ENCODE measurements around the gene DGAT2. TPM values are rescaled to one million over a fixed set of nuclear protein-coding genes. Genes with fewer than 3 reads are reported as not detected.

Gene DGAT2
- total RNA-seq, 2 experiments from 2014 or later: 0.19 to 0.25 TPM

GRCh38 chr11:75733431-75734107 lies 35.0 kb upstream of the DGAT2 start:
- no peak overlapping the region for H3K27ac Mint-ChIP-seq
- H3K4me1 Mint-ChIP-seq (ENCODE audit: low read depth): no peaks in the 10 kb centered on the region
- no peak overlapping the region for H3K27ac ChIP-seq (ENCODE audit: low read depth in 1 of 2, low read length in 2 of 2)
- no peaks in the 10 kb centered on the region for H3K36me3 Mint-ChIP-seq (ENCODE audit: low read depth)
- H3K4me1 ChIP-seq (ENCODE audit: insufficient read depth, low read length): no peaks in the 10 kb centered on the region
- H3K36me3 ChIP-seq (ENCODE audit: insufficient read depth, low read length): no peaks in the 10 kb centered on the region
- H3K9me3 Mint-ChIP-seq: no peaks in the 10 kb centered on the region
- no peak overlapping the region for H3K4me3 ChIP-seq (ENCODE audit: low read length)
- intact Hi-C loops (cut with DNase I, micrococcal nuclease): no loop called here
- H3K9me3 ChIP-seq (ENCODE audit: control insufficient read depth in 1 of 2, insufficient read depth in 1 of 2, low read length in 2 of 2): no peaks in the 10 kb centered on the region
- no peak overlapping the region for H3K4me3 Mint-ChIP-seq
- DNase-seq (no peak), ATAC-seq (ENCODE audit: poor library complexity) (no peak)
- ChIA-PET POLR2A (no interaction called here), CTCF (no interaction called here)
- peaks cover 8% of the 10 kb centered on the region for H3K27me3 Mint-ChIP-seq
- TF ChIP-seq CTCF (IDR thresholded peaks at IDR 0.05): no peak
- peaks cover 0 to 3% of the 10 kb centered on the region in 2 experiments for H3K27me3 ChIP-seq (ENCODE audit: control insufficient read depth in 1 of 2, insufficient read depth in 2 of 2, low read length in 2 of 2)

- no peak for DNase-seq
- Histone ChIP-seq H3K4me1 (ENCODE audit: insufficient read depth, low read length) (no peaks in the 10 kb centered on the region), H3K27me3 (ENCODE audit: control insufficient read depth in 1 of 2, insufficient read depth in 2 of 2, low read length in 2 of 2) (peaks cover 0 to 3% of the 10 kb centered on the region in 2 experiments), H3K9me3 (ENCODE audit: control insufficient read depth in 1 of 2, insufficient read depth in 1 of 2, low read length in 2 of 2) (no peaks in the 10 kb centered on the region), H3K36me3 (ENCODE audit: insufficient read depth, low read length) (no peaks in the 10 kb centered on the region), H3K27ac (ENCODE audit: low read depth in 1 of 2, low read length in 2 of 2) (no peak overlapping the region), H3K4me3 (ENCODE audit: low read length) (no peak overlapping the region)
- CTCF ChIA-PET: no interaction called here
- no peak for TF ChIP-seq CTCF (IDR thresholded peaks at IDR 0.05)
- peaks cover 8% of the 10 kb centered on the region for H3K27me3 Mint-ChIP-seq
- intact Hi-C loops (cut with DNase I, micrococcal nuclease): no loop called here
- H3K27ac Mint-ChIP-seq: no peak overlapping the region
- no peaks in the 10 kb centered on the region for H3K9me3 Mint-ChIP-seq
- H3K4me1 Mint-ChIP-seq (ENCODE audit: low read depth): no peaks in the 10 kb centered on the region
- no peak overlapping the region for H3K4me3 Mint-ChIP-seq
- ATAC-seq (ENCODE audit: poor library complexity): no peak
- no peaks in the 10 kb centered on the region for H3K36me3 Mint-ChIP-seq (ENCODE audit: low read depth)
- POLR2A ChIA-PET: no interaction called here
These were observed 33.9 kb upstream of the DGAT2 start for GRCh38 chr11:75734491-75735180.

GRCh38 chr11:75735181-75735845 lies 33.3 kb upstream of the DGAT2 start:
- intact Hi-C loops (cut with DNase I, micrococcal nuclease): no loop called here
- H3K27me3 ChIP-seq (ENCODE audit: control insufficient read depth in 1 of 2, insufficient read depth in 2 of 2, low read length in 2 of 2): peaks cover 0 to 3% of the 10 kb centered on the region in 2 experiments
- POLR2A ChIA-PET: no interaction called here
- H3K9me3 Mint-ChIP-seq: no peaks in the 10 kb centered on the region
- H3K36me3 Mint-ChIP-seq (ENCODE audit: low read depth): no peaks in the 10 kb centered on the region
- no peak overlapping the region for H3K4me3 Mint-ChIP-seq
- no peaks in the 10 kb centered on the region for H3K4me1 Mint-ChIP-seq (ENCODE audit: low read depth)
- CTCF ChIA-PET: no interaction called here
- no peaks in the 10 kb centered on the region for H3K4me1 ChIP-seq (ENCODE audit: insufficient read depth, low read length)
- H3K27ac ChIP-seq (ENCODE audit: low read depth in 1 of 2, low read length in 2 of 2): no peak overlapping the region
- no peak overlapping the region for H3K27ac Mint-ChIP-seq
- TF ChIP-seq CTCF (IDR thresholded peaks at IDR 0.05): no peak
- H3K36me3 ChIP-seq (ENCODE audit: insufficient read depth, low read length): no peaks in the 10 kb centered on the region
- H3K27me3 Mint-ChIP-seq: peaks cover 8% of the 10 kb centered on the region
- DNase-seq: no peak
- H3K9me3 ChIP-seq (ENCODE audit: control insufficient read depth in 1 of 2, insufficient read depth in 1 of 2, low read length in 2 of 2): no peaks in the 10 kb centered on the region
- H3K4me3 ChIP-seq (ENCODE audit: low read length): no peak overlapping the region
- no peak for ATAC-seq (ENCODE audit: poor library complexity)
